Stomach smooth muscle (tissue), 2 donors: ENCODE measurements around the gene DDR2.
"Not testable (repeated sequence)": the region's sequence is repeated elsewhere in the genome, so short reads cannot be mapped to it uniquely, and the experiment has no call there.

Experiments
- H3K27ac ChIP-seq: one replicate; pipeline ENCODE4 v1.7.0; 2013; ENCODE audit warnings: mild to moderate bottlenecking, low read length, inconsistent platforms
- H3K27me3 ChIP-seq, 2 donors: one replicate each; pipeline ENCODE4 v1.7.0; 2013; ENCODE audit warnings: low read length in 2 of 2; ENCODE audit not compliant: insufficient read depth in 2 of 2, control insufficient read depth in 1 of 2
- H3K36me3 ChIP-seq, 2 donors: one replicate each; pipeline ENCODE4 v1.7.0; 2013; ENCODE audit warnings: low read length in 2 of 2; ENCODE audit not compliant: control insufficient read depth in 2 of 2, insufficient read depth in 2 of 2
- H3K4me1 ChIP-seq: one replicate; pipeline ENCODE4 v1.7.0; 2013; ENCODE audit warnings: low read length; ENCODE audit not compliant: control insufficient read depth, insufficient read depth
- H3K4me3 ChIP-seq, 2 donors: one replicate each; pipeline ENCODE4 v1.7.0; 2013; ENCODE audit warnings: low read length in 2 of 2
- H3K9ac ChIP-seq, 2 donors: one replicate each; pipeline ENCODE4 v1.7.0; 2013; ENCODE audit warnings: low read length in 2 of 2, mild to moderate bottlenecking in 1 of 2
- H3K9me3 ChIP-seq, 2 donors: one replicate each; pipeline ENCODE4 v1.7.0; 2013; ENCODE audit warnings: low read length in 2 of 2; ENCODE audit not compliant: control insufficient read depth in 2 of 2
- donor health status: healthy.
- donor health status: Pancreatic carcinoma.

The DDR2 gene

DNA sequence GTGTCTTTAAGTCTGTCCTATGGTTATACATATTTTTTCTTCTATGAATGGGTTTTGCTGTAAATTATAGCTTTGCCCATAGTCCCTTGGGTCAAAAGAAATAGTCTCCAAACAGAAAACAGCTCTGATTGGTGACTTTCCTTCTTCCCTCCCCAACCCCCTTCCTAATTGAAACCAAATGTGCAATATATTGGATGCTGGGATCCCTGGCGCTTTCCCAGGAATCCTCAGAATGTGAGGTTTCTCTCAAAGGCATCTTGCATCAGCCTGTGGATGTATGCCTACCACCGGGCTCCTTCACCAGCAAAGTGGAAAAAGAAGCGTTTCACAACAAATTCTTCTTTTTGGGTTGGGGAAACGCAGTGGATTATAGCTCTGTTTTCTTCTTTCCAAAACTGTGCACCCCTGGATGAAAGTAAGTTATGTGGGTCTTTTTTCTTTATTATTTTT is at the start of gene DDR2:
TSS of gene DDR2 (plus strand) at position 248 of the 450 bp plus-strand sequence. CDS start 86,600 bp downstream, outside the sequence.
- Histone ChIP-seq H3K9me3 (no peaks in the 10 kb centered on the region), H3K27me3 (no peaks in the 10 kb centered on the region), H3K36me3 (no peaks in the 10 kb centered on the region), H3K9ac (peak within 1 kb of the TSS; percentile 95 to 97), H3K4me3 (peak within 1 kb of the TSS; percentile 83 to 95), H3K4me1 (peaks cover 33% of the 10 kb centered on the region), H3K27ac (peak within 1 kb of the TSS; percentile 95)

DNA sequence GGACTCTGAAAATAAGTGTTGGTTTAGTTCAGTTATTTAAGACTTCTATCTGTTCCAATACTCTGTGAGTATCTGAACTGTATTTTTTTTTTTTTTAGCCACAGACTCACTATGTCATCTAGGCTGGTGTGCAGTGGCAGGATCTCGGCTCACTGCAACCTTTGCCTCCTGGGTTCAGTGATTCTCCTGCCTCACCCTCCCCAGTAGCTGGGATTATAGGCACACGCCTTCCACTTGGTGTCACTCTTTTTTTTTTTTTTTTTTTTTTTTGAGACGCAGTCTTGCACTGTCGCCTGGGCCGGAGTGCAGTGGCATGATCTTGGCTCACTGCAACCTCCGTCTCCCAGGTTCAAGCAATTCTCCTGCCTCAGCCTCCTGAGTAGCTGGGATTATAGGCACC is 49.4 kb upstream of the DDR2 start:
- H3K27ac ChIP-seq, H3K9me3 ChIP-seq, H3K4me3 ChIP-seq, H3K9ac ChIP-seq, H3K27me3 ChIP-seq, H3K4me1 ChIP-seq: not testable (repeated sequence)
- peaks cover 9 to 24% of the 10 kb centered on the region in 2 donors for H3K36me3 ChIP-seq

DNA sequence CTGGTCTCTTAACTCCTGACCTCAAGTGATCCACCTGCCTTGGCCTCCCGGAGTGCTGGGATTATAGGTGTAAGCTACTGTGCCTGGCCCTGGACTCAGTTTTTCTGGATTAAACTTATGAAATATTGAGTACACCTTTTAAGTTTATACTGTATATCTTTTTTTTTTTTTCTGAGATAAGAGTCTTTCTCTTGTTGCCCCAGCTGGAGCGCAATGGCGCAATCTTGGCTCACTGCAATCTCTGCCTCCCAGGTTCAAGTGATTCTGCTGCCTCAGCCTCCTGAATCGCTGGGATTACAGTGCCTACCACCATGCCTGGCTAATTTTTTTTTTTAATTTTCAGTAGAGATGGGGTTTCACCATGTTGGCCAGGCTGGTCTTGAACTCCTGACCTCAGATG is 47.2 kb upstream of the DDR2 start:
- H3K36me3 ChIP-seq: peaks cover 4 to 26% of the 10 kb centered on the region in 2 donors
- H3K9me3 ChIP-seq, H3K4me3 ChIP-seq, H3K27me3 ChIP-seq, H3K27ac ChIP-seq, H3K9ac ChIP-seq, H3K4me1 ChIP-seq: not testable (repeated sequence)

DNA sequence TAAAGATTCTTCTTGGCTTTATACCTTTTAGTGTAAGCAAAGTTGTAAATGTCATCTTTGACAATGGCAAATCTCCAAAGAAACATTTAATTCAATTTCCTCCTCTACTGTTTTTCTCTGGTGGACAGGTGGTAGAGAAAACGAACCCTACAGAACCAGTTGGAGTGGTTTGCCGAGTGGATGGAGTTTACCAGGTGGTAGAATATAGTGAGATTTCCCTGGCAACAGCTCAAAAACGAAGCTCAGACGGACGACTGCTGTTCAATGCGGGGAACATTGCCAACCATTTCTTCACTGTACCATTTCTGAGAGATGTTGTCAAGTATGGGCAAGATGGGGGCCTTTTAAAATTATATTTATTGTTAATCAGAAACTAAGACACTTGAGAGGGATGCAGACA is 44.9 kb upstream of the DDR2 start:
- no peaks in the 10 kb centered on the region for H3K4me1 ChIP-seq
- H3K9me3 ChIP-seq: no peaks in the 10 kb centered on the region
- peaks cover 10 to 28% of the 10 kb centered on the region in 2 donors for H3K36me3 ChIP-seq
- no peak overlapping the region for H3K27ac ChIP-seq
- no peak overlapping the region for H3K9ac ChIP-seq
- no peak overlapping the region for H3K4me3 ChIP-seq
- no peaks in the 10 kb centered on the region for H3K27me3 ChIP-seq

DNA sequence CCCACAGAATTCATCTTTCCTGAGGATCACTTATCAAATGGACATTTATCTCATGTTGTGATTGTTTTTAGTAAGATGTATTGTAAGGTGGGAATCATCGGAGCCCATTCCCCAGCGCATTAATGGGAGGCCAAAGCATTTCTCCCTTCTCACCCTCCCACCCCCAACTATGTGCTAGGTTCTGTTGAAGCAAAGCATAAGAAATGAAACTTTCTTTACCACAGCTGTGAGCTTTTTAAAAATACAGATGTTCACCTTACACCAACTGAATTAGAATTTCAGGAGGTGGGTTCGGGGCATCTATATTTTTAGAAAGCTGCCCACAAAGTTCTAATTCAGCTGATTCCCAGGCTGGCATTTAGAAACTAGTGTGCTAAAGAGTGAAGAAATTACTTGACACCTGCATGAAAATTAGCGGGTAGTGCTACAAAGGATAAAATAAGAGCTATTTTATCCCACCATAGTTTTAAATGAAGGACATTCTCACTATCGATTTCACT is 44.5 kb upstream of the DDR2 start:
- H3K36me3 ChIP-seq: peaks cover 14 to 32% of the 10 kb centered on the region in 2 donors
- H3K4me3 ChIP-seq: no peak overlapping the region
- no peak overlapping the region for H3K9ac ChIP-seq
- H3K27ac ChIP-seq: no peak overlapping the region
- H3K27me3 ChIP-seq: no peaks in the 10 kb centered on the region
- H3K4me1 ChIP-seq: no peaks in the 10 kb centered on the region
- H3K9me3 ChIP-seq: no peaks in the 10 kb centered on the region

DNA sequence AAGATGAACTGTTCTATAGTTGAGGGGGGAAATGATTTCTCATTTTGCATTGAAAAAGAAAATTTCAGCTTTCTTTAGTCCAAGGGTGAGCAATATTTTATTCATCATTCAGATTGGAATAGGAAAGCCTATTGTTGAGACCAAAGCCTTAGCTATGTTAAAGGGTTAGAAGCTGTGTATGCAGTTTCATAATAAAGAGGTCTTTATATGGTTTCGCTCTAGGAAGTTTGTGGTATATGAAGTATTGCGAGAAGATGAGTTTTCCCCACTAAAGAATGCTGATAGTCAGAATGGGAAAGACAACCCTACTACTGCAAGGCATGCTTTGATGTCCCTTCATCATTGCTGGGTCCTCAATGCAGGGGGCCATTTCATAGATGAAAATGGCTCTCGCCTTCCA is 42.2 kb upstream of the DDR2 start:
- peaks cover 15 to 39% of the 10 kb centered on the region in 2 donors for H3K36me3 ChIP-seq

DNA sequence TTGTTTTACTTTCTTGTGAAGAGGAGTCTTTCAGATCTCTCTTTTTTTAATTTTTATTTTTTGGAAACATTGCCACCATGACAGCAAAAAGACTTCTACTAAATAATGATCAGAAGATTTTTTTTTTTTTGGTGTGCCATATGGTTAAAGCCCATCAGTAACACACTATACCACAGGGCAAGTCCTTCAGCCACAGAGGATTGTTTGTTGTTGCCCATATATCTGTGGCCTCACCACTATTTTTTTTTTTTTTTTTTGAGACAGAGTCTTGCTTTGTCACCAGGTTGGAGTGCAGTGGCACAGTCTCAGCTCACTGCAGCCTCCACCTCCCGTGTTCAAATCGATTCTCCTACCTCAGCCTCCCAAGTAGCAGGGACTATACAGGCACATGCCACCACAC is 41.6 kb upstream of the DDR2 start:
- H3K4me3 ChIP-seq: no peak overlapping the region
- peaks cover 15 to 42% of the 10 kb centered on the region in 2 donors for H3K36me3 ChIP-seq
- H3K4me1 ChIP-seq: no peaks in the 10 kb centered on the region
- no peak overlapping the region for H3K27ac ChIP-seq
- no peak overlapping the region for H3K9ac ChIP-seq
- no peaks in the 10 kb centered on the region for H3K9me3 ChIP-seq
- H3K27me3 ChIP-seq: no peaks in the 10 kb centered on the region

More for the DNA sequence above, 42.2 kb upstream of the DDR2 start:
- Histone ChIP-seq H3K9me3 (no peaks in the 10 kb centered on the region), H3K4me1 (no peaks in the 10 kb centered on the region), H3K27me3 (no peaks in the 10 kb centered on the region), H3K27ac (no peak overlapping the region), H3K4me3 (no peak overlapping the region), H3K9ac (no peak overlapping the region)

DNA sequence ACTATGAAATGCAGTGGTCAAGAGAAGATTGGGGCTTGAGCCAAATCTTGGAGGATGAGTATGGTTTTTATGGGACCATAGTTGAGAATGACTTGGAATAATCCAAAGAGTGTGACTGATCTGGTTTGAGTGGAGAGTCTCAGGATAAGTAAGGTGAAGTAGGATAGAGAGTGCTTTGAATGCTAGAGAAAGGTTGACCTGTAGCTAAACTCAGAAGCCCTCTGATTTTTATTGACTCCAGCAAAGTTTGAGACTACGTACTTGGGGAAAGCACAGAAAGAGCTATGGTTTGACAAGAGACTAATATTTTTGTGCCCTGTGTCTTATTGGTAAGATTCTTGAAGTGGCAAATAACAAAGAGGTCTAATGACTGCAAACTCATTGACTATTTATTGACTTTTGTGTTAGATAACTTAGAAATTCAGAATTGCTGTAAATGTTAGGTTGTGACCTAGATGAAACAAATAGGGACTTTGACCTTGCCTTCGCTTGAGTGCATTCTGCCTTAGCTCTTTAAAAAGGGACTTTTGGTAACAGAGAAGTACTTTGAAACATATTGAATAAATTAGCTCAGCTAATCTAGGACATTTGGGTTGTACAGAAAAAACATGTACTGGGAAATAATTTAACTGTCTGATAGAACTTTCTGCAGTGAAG is 35.6 kb upstream of the DDR2 start:
- H3K27me3 ChIP-seq: no peaks in the 10 kb centered on the region
- H3K9ac ChIP-seq: no peak overlapping the region
- H3K36me3 ChIP-seq: peaks cover 13 to 35% of the 10 kb centered on the region in 2 donors
- H3K4me1 ChIP-seq: no peaks in the 10 kb centered on the region
- no peaks in the 10 kb centered on the region for H3K9me3 ChIP-seq
- no peak overlapping the region for H3K27ac ChIP-seq
- H3K4me3 ChIP-seq: no peak overlapping the region

DNA sequence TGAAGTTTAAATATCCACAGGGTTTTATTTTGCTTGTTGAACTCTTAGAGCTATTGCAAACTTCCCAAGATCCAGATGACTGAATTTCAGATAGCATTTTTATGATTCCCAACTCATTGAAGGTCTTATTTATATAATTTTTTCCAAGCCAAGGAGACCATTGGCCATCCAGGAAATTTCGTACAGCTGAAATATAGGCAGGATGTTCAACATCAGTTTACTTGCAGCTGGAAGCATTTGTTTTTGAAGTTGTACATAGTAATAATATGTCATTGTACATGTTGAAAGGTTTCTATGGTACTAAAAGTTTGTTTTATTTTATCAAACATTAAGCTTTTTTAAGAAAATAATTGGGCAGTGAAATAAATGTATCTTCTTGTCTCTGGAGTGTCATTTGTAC is 32.8 kb upstream of the DDR2 start:
- Histone ChIP-seq H3K9me3 (no peaks in the 10 kb centered on the region), H3K27me3 (no peaks in the 10 kb centered on the region), H3K9ac (no peak overlapping the region), H3K27ac (no peak overlapping the region), H3K36me3 (peaks cover 12 to 24% of the 10 kb centered on the region in 2 donors), H3K4me3 (no peak overlapping the region), H3K4me1 (no peaks in the 10 kb centered on the region)

DNA sequence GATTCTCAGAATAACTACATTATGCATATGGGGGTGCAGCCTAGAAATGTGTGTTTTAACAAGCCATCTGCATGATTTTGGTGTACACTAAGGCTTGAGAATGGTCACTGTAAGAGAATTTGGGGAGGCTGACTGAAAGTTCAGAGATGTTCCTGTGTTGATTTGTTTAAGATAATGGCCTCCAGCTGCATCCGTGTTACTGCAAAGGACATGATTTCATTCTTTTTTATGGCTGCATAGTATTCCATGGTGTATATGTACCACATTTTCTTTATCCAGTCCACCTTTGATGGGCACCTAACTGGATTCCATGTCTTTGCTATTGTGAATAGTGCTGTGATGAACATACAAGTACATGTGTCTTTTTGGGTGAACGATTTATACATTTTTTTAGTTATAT is 29.1 kb upstream of the DDR2 start:
- not testable (repeated sequence) for H3K9ac ChIP-seq, H3K27ac ChIP-seq, H3K9me3 ChIP-seq, H3K4me1 ChIP-seq, H3K27me3 ChIP-seq, H3K4me3 ChIP-seq
- H3K36me3 ChIP-seq: peaks cover 7 to 13% of the 10 kb centered on the region in 2 donors

DNA sequence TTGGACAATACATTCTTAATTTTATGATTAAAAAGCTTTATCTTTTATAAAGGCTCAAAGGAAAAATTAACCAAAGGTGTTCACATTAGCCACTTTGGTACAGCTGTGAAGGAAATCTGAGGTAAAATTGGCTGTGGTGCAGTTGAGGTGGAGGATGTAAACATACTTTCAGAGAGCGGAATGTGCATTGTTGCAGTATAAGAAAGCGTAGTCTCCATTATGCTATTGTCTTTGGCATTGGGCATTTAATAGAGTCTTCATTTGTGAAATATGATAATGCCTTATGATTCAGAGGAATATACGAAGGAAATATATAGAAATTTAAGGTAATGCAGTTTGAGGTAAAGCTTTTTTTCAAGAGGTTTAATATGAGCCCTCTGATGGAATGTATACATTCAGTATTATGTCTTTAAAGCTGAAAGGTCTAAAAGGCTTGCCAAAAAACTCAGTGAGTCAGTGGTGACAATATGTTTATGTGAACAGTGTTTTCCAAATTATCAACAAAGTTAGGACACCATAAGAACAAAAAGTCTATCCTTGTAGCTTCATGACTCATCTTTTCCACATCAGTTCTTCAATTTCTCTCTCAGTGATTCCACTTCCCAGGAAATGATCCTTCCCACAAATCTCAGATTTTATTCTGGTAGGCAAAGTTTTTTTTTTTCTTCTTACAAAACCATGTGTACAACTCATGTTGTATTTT is 26.9 kb upstream of the DDR2 start:
- Histone ChIP-seq H3K9ac (no peak overlapping the region), H3K36me3 (peaks cover 7 to 9% of the 10 kb centered on the region in 2 donors), H3K27me3 (no peaks in the 10 kb centered on the region), H3K4me3 (no peak overlapping the region), H3K27ac (peak overlapping the region; percentile 25), H3K9me3 (no peaks in the 10 kb centered on the region), H3K4me1 (no peaks in the 10 kb centered on the region)
